Measurements from ENCODE around the gene CCNY.
"Not testable (repeated sequence)": the region's sequence is repeated elsewhere in the genome, so short reads cannot be mapped to it uniquely, and the experiment has no call there.

Gene CCNY

DNA sequence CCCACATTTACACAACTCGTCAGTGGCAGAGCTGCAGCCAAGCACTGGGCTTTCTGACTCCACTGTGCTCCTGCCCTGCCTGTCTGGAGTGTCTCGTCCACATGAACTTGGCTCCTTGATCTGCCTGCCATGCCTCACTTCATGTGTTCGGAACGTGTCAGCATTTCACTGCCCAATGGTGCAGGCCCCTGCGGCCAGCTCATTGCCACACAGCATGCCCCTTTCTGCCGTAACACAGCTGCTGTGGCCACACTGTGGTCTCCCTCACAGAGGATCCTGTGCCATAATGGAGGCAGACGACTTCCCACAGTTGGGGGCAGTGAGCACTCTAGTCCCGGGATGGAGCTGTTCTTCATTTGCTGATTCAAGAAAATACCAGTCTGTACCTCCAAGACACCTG lies 174.6 kb downstream of the CCNY start:
- TF ChIP-seq, protein P1, sequence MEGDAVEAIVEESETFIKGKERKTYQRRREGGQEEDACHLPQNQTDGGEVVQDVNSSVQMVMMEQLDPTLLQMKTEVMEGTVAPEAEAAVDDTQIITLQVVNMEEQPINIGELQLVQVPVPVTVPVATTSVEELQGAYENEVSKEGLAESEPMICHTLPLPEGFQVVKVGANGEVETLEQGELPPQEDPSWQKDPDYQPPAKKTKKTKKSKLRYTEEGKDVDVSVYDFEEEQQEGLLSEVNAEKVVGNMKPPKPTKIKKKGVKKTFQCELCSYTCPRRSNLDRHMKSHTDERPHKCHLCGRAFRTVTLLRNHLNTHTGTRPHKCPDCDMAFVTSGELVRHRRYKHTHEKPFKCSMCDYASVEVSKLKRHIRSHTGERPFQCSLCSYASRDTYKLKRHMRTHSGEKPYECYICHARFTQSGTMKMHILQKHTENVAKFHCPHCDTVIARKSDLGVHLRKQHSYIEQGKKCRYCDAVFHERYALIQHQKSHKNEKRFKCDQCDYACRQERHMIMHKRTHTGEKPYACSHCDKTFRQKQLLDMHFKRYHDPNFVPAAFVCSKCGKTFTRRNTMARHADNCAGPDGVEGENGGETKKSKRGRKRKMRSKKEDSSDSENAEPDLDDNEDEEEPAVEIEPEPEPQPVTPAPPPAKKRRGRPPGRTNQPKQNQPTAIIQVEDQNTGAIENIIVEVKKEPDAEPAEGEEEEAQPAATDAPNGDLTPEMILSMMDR (IDR thresholded peaks at IDR 0.05; ENCODE audit: low read depth, low read length) = no peak
- no peak for TF ChIP-seq EZH2phosphoT487 (IDR thresholded peaks at IDR 0.05; ENCODE audit: low read depth)
- no peaks in the 10 kb centered on the region; the same call in 1 of the 2 replicates for H4K20me1 ChIP-seq (ENCODE audit: insufficient read depth, low read length)
- H3K9me3 ChIP-seq (ENCODE audit: insufficient read depth, low read length) = no peaks in the 10 kb centered on the region
- no peaks in the 10 kb centered on the region for H3K4me1 ChIP-seq (ENCODE audit: low read length)
- H3K9ac ChIP-seq (ENCODE audit: low read length) = no peak overlapping the region
- H3K27me3 ChIP-seq (ENCODE audit: low read depth, low read length) = no peaks in the 10 kb centered on the region
- H3K79me2 ChIP-seq (ENCODE audit: low read length) = no peaks in the 10 kb centered on the region
- H3K36me3 ChIP-seq (replicated peaks; ENCODE audit: low read depth, low read length) = no peaks in the 10 kb centered on the region
- H2AFZ ChIP-seq (ENCODE audit: low read depth, low read length) = no peak overlapping the region
- no peak overlapping the region for H3K27ac ChIP-seq (ENCODE audit: low read length)
- no peak overlapping the region for H3K4me2 ChIP-seq (ENCODE audit: low read length)
- no peak overlapping the region for H3K4me3 ChIP-seq (ENCODE audit: low read length)

DNA sequence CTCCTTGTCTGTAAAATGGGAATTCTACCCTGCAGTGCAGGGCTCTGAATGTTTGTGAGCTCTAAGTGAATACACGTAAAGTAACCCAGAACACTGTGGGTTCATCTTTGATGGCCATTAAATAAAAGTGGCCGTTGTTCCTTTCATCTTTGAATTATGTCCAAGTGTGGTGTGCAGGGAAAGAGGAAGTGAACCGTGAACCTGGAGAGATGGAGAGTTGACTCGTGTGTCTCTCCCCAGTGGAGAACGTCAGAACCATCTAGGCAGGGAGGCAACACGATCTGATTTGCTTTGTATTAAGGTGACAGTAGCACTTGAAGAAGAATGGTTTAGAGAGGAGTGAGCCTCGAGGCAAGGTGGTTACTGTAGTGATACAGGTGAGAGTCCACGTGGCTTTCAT lies 175.3 kb downstream of the CCNY start:
- Histone ChIP-seq H3K9me3 (ENCODE audit: insufficient read depth, low read length) (no peaks in the 10 kb centered on the region), H3K4me2 (ENCODE audit: low read length) (no peak overlapping the region), H4K20me1 (ENCODE audit: insufficient read depth, low read length) (no peaks in the 10 kb centered on the region; the same call in 1 of the 2 replicates), H3K27ac (ENCODE audit: low read length) (no peak overlapping the region), H3K9ac (ENCODE audit: low read length) (no peak overlapping the region), H3K27me3 (ENCODE audit: low read depth, low read length) (no peaks in the 10 kb centered on the region), H3K79me2 (ENCODE audit: low read length) (no peaks in the 10 kb centered on the region), H3K4me1 (ENCODE audit: low read length) (no peaks in the 10 kb centered on the region), H3K4me3 (ENCODE audit: low read length) (no peak overlapping the region), H3K36me3 (replicated peaks; ENCODE audit: low read depth, low read length) (no peaks in the 10 kb centered on the region), H2AFZ (ENCODE audit: low read depth, low read length) (no peak overlapping the region)
- TF ChIP-seq, protein P1 (IDR thresholded peaks at IDR 0.05; ENCODE audit: low read depth, low read length) = no peak
- TF ChIP-seq EZH2phosphoT487 (IDR thresholded peaks at IDR 0.05; ENCODE audit: low read depth) = no peak

DNA sequence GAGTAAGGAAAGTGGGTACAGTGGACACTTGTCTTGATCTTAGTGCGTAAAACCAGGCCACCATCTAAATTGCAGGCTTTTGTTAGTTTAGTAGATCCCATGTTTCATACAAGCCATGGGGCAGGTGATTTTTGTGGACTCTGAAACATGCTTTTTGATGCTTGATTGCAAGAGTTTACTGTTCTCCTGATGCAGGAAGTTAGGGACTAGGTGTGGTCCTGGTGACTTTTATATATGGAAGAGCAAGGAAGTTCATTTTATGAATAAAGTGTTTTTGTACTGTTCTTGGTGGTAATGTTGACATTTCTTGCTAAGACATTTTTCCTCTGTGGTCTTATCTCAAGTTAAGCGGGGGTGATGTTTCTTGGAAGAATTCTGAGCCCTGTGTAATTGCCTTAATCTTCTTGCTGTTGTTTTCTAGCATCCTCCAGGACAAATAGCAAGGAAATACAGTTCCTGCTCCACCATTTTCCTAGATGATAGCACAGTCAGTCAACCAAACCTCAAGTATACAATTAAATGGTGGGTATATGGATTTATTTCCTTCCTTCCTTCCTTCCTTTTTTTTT lies 179.9 kb downstream of the CCNY start:
- no peaks in the 10 kb centered on the region for H3K9me3 ChIP-seq (ENCODE audit: insufficient read depth, low read length)
- H3K4me1 ChIP-seq (ENCODE audit: low read length) = no peaks in the 10 kb centered on the region
- H3K36me3 ChIP-seq (replicated peaks; ENCODE audit: low read depth, low read length) = no peaks in the 10 kb centered on the region
- H4K20me1 ChIP-seq (ENCODE audit: insufficient read depth, low read length) = no peaks in the 10 kb centered on the region; the same call in 1 of the 2 replicates
- no peaks in the 10 kb centered on the region for H3K27me3 ChIP-seq (ENCODE audit: low read depth, low read length)
- H3K4me3 ChIP-seq (ENCODE audit: low read length) = no peak overlapping the region
- H2AFZ ChIP-seq (ENCODE audit: low read depth, low read length) = no peak overlapping the region
- TF ChIP-seq, protein P1 (IDR thresholded peaks at IDR 0.05; ENCODE audit: low read depth, low read length) = no peak
- no peak for TF ChIP-seq EZH2phosphoT487 (IDR thresholded peaks at IDR 0.05; ENCODE audit: low read depth)
- H3K79me2 ChIP-seq (ENCODE audit: low read length) = no peaks in the 10 kb centered on the region
- H3K27ac ChIP-seq (ENCODE audit: low read length) = no peak overlapping the region
- H3K9ac ChIP-seq (ENCODE audit: low read length) = no peak overlapping the region
- no peak overlapping the region for H3K4me2 ChIP-seq (ENCODE audit: low read length)

DNA sequence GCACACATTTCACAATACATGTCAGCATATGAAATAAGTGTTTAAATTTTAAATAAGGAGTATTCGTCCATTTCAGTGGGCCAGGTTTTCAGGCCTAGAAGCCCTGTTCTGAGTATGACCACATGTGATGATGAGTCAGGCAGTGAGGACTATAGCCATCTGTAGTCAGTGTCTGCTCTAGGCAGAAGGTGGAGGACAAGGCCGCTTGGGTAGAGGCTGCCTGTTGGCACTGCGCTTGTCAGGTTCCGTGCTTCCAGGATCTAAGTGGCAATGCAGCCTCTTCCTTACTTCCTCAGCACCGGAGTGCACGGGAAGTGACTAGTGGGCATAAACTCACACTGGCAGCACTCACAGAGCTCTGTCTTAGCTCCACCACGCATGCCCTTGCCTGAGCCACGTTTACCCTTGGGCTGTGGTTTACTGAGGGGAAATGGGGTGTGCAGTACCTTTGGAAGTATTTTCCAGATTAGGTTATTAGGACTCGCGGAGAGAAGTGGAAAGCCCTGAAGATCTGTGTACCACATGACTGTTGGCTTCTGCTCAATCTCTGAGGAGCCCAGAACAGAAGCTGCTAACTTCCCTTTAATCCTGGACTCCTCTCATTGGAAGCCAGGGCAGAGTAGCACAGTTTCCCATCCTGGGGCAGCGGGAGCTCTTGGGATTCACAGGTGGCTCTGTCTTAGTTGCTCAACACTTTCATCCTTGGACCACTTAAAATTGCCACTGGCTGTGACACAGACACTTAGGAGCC lies 181.3 kb downstream of the CCNY start:
- no peak overlapping the region for H3K9ac ChIP-seq (ENCODE audit: low read length)
- TF ChIP-seq EZH2phosphoT487 (IDR thresholded peaks at IDR 0.05; ENCODE audit: low read depth) = no peak
- TF ChIP-seq, protein P1 (IDR thresholded peaks at IDR 0.05; ENCODE audit: low read depth, low read length) = no peak
- H3K4me3 ChIP-seq (ENCODE audit: low read length) = no peak overlapping the region
- H2AFZ ChIP-seq (ENCODE audit: low read depth, low read length) = no peak overlapping the region
- no peaks in the 10 kb centered on the region for H3K4me1 ChIP-seq (ENCODE audit: low read length)
- no peaks in the 10 kb centered on the region; the same call in 1 of the 2 replicates for H4K20me1 ChIP-seq (ENCODE audit: insufficient read depth, low read length)
- H3K79me2 ChIP-seq (ENCODE audit: low read length) = no peaks in the 10 kb centered on the region
- no peaks in the 10 kb centered on the region for H3K27me3 ChIP-seq (ENCODE audit: low read depth, low read length)
- no peak overlapping the region for H3K4me2 ChIP-seq (ENCODE audit: low read length)
- no peaks in the 10 kb centered on the region for H3K36me3 ChIP-seq (replicated peaks; ENCODE audit: low read depth, low read length)
- H3K27ac ChIP-seq (ENCODE audit: low read length) = no peak overlapping the region
- no peaks in the 10 kb centered on the region for H3K9me3 ChIP-seq (ENCODE audit: insufficient read depth, low read length)

DNA sequence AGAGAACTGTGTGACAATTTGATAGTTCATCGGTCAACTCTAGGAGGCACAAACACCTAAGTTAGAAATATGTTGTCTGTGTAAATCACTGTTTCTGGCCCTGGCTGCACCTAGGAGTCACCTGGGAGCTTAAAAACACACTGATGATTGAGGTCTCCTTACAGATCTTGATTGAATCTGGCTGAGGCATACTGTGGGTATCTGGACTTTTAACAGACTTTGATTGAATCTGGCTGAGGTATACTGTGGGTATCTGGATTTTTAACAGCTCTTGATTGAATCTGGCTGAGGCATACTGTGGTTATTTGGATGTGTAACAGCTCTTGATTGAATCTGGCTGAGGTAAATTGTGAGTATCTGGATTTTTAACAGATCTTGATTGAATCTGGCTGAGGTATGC lies 181.9 kb downstream of the CCNY start:
- not testable (repeated sequence) for H3K4me1 ChIP-seq (ENCODE audit: low read length); H3K9ac ChIP-seq (ENCODE audit: low read length); H3K36me3 ChIP-seq (replicated peaks; ENCODE audit: low read depth, low read length); H2AFZ ChIP-seq (ENCODE audit: low read depth, low read length); H3K4me2 ChIP-seq (ENCODE audit: low read length); H3K9me3 ChIP-seq (ENCODE audit: insufficient read depth, low read length); H3K4me3 ChIP-seq (ENCODE audit: low read length); H3K27ac ChIP-seq (ENCODE audit: low read length); H3K27me3 ChIP-seq (ENCODE audit: low read depth, low read length); H3K79me2 ChIP-seq (ENCODE audit: low read length); H4K20me1 ChIP-seq (ENCODE audit: insufficient read depth, low read length)

Data from OCI-LY3 (cell line).